Trophoblast cell (in vitro differentiated cells and primary cell): ENCODE measurements around the gene TLR4.

Experiments used
- DNase-seq, 2 donors: peaks; one replicate each; pipeline ENCODE4 v3.0.0-alpha.2; 2016
- H2AFZ ChIP-seq: 2 replicates; pipeline ENCODE4 v1.6.1; 2013; ENCODE audit warnings: low read length, moderate library complexity, mild to moderate bottlenecking; ENCODE audit not compliant: insufficient read depth, poor library complexity
- H2AK5ac ChIP-seq: 2 replicates; pipeline ENCODE4 v1.6.1; 2013; ENCODE audit warnings: mild to moderate bottlenecking, low read length
- H2BK120ac ChIP-seq: 2 replicates; pipeline ENCODE4 v1.6.1; 2013; ENCODE audit warnings: low read length, mild to moderate bottlenecking, moderate library complexity; ENCODE audit not compliant: insufficient read depth, poor library complexity
- H2BK12ac ChIP-seq: 2 replicates; pipeline ENCODE4 v1.6.1; 2013; ENCODE audit warnings: mild to moderate bottlenecking, low read length, moderate library complexity
- H2BK5ac ChIP-seq: 2 replicates; pipeline ENCODE4 v1.6.1; 2013; ENCODE audit warnings: low read length, low read depth, moderate library complexity, mild to moderate bottlenecking; ENCODE audit not compliant: poor library complexity
- H3K14ac ChIP-seq: 2 replicates; pipeline ENCODE4 v1.6.1; 2013; ENCODE audit warnings: mild to moderate bottlenecking, low read length
- H3K18ac ChIP-seq: 2 replicates; pipeline ENCODE4 v1.6.1; 2013; ENCODE audit warnings: mild to moderate bottlenecking, low read length
- H3K23ac ChIP-seq: 2 replicates; pipeline ENCODE4 v1.6.1; 2013; ENCODE audit warnings: low read length
- H3K27ac ChIP-seq: 2 replicates; pipeline ENCODE4 v1.5.1; 2013; ENCODE audit warnings: low read depth, mild to moderate bottlenecking, inconsistent platforms, low read length, moderate library complexity
- H3K27me3 ChIP-seq: 2 replicates; pipeline ENCODE4 v1.6.1; 2013; ENCODE audit warnings: inconsistent platforms, mild to moderate bottlenecking, low read length, moderate library complexity; ENCODE audit not compliant: insufficient read depth
- H3K36me3 ChIP-seq, 2 experiments: 1 replicate in 1 of 2; 2 replicates in 1 of 2; pipeline ENCODE4 v1.6.1; 2013; ENCODE audit warnings: low read length in 2 of 2, mild to moderate bottlenecking in 2 of 2, moderate library complexity in 1 of 2; ENCODE audit not compliant: insufficient read depth in 2 of 2, control insufficient read depth in 1 of 2
- H3K4ac ChIP-seq: 2 replicates; pipeline ENCODE4 v1.6.1; 2013; ENCODE audit warnings: low read depth, mild to moderate bottlenecking, low read length, moderate library complexity
- H3K4me1 ChIP-seq, 2 experiments: 1 replicate in 1 of 2; 2 replicates in 1 of 2; pipeline ENCODE4 v1.6.1; 2013; ENCODE audit warnings: low read length in 2 of 2, mild to moderate bottlenecking in 2 of 2, moderate library complexity in 1 of 2; ENCODE audit not compliant: insufficient read depth in 2 of 2, control insufficient read depth in 1 of 2
- H3K4me2 ChIP-seq: 2 replicates; pipeline ENCODE4 v1.6.1; 2013; ENCODE audit warnings: inconsistent platforms, mild to moderate bottlenecking, low read length, moderate library complexity
- H3K4me3 ChIP-seq: 2 replicates; pipeline ENCODE4 v1.5.1; 2013; ENCODE audit warnings: mild to moderate bottlenecking, low read depth, low read length, inconsistent platforms
- H3K79me1 ChIP-seq: one replicate; pipeline ENCODE4 v1.6.1; 2013; ENCODE audit warnings: low read length
- H3K79me2 ChIP-seq: 2 replicates; pipeline ENCODE4 v1.6.1; 2013; ENCODE audit warnings: low read length, mild to moderate bottlenecking; ENCODE audit not compliant: control insufficient read depth, insufficient read depth, poor library complexity
- H3K9ac ChIP-seq: 2 replicates; pipeline ENCODE4 v1.6.1; 2013; ENCODE audit warnings: mild to moderate bottlenecking, low read length
- H3K9me3 ChIP-seq: 2 replicates; pipeline ENCODE4 v1.6.1; 2013; ENCODE audit warnings: low read depth, mild to moderate bottlenecking, control low read depth, inconsistent platforms, low read length; ENCODE audit not compliant: insufficient read depth
- H4K12ac ChIP-seq: 2 replicates; pipeline ENCODE4 v1.6.1; 2013; ENCODE audit warnings: low read depth, mild to moderate bottlenecking, low read length, moderate library complexity
- H4K8ac ChIP-seq: 2 replicates; pipeline ENCODE4 v1.6.1; 2013; ENCODE audit warnings: low read depth, mild to moderate bottlenecking, low read length, moderate library complexity
- H4K91ac ChIP-seq: one replicate; pipeline ENCODE4 v1.6.1; 2013; ENCODE audit warnings: low read depth, mild to moderate bottlenecking, low read length, moderate library complexity
- WGBS: extraction: QIAGEN DNeasy Blood & Tissue Kit; methylation state at CpG from one replicate; pipeline ENCODE4 v1.1.7; 2013; ENCODE audit warnings: missing lambda C conversion rate; ENCODE audit not compliant: insufficient read length, insufficient coverage; ENCODE audit errors: extremely low coverage; 5-methylcytosine and 5-hydroxymethylcytosine counted together

Gene TLR4

GRCh38 chr9:117720555-117720954 lies 16.4 kb downstream of the TLR4 start:
- Histone ChIP-seq H3K9me3 (no peaks in the 10 kb centered on the region), H3K36me3 (no peaks in the 10 kb centered on the region), H2AFZ (no peak overlapping the region), H3K23ac (no peak overlapping the region), H3K4me3 (no peak overlapping the region), H3K4me2 (no peak overlapping the region), H3K9ac (no peak overlapping the region), H3K4me1 (no peaks in the 10 kb centered on the region), H3K27me3 (no peaks in the 10 kb centered on the region), H2BK12ac (no peak overlapping the region), H2BK5ac (no peak overlapping the region), H3K79me1 (no peaks in the 10 kb centered on the region), H4K12ac (no peak overlapping the region), H3K14ac (no peak overlapping the region), H2AK5ac (no peak overlapping the region), H2BK120ac (no peak overlapping the region), H3K18ac (no peak overlapping the region), H3K79me2 (no peaks in the 10 kb centered on the region), H3K27ac (no peak overlapping the region), H4K91ac (no peak overlapping the region), H4K8ac (no peak overlapping the region), H3K4ac (no peak overlapping the region)
- DNase-seq = no peak
- 100% methylated on average over 1 of the region's 5 CpGs for WGBS

GRCh38 chr9:117720987-117721386 lies 16.8 kb downstream of the TLR4 start:
- no peak overlapping the region for H2BK5ac ChIP-seq
- no peak overlapping the region for H2BK12ac ChIP-seq
- no peak overlapping the region for H2BK120ac ChIP-seq
- H3K79me1 ChIP-seq = no peaks in the 10 kb centered on the region
- H3K14ac ChIP-seq = no peak overlapping the region
- no peak overlapping the region for H2AFZ ChIP-seq
- no peak overlapping the region for H4K12ac ChIP-seq
- H2AK5ac ChIP-seq = no peak overlapping the region
- no peaks in the 10 kb centered on the region for H3K9me3 ChIP-seq
- no peak overlapping the region for H3K9ac ChIP-seq
- H4K8ac ChIP-seq = no peak overlapping the region
- no peaks in the 10 kb centered on the region for H3K27me3 ChIP-seq
- H3K23ac ChIP-seq = no peak overlapping the region
- H3K4me3 ChIP-seq = no peak overlapping the region
- no peak overlapping the region for H3K18ac ChIP-seq
- no peak overlapping the region for H3K4me2 ChIP-seq
- no peak overlapping the region for H3K27ac ChIP-seq
- WGBS = no CpG with 5 or more reads among the region's 2 CpGs
- H4K91ac ChIP-seq = no peak overlapping the region
- DNase-seq = no peak
- H3K4ac ChIP-seq = no peak overlapping the region
- H3K4me1 ChIP-seq = no peaks in the 10 kb centered on the region
- no peaks in the 10 kb centered on the region for H3K36me3 ChIP-seq
- H3K79me2 ChIP-seq = no peaks in the 10 kb centered on the region

GRCh38 chr9:117722108-117722761 lies 18.0 kb downstream of the TLR4 start:
- Histone ChIP-seq H4K8ac (no peak overlapping the region), H2BK12ac (no peak overlapping the region), H3K4me2 (no peak overlapping the region), H2BK5ac (no peak overlapping the region), H3K9me3 (no peaks in the 10 kb centered on the region), H3K36me3 (no peaks in the 10 kb centered on the region), H3K4ac (no peak overlapping the region), H3K14ac (no peak overlapping the region), H3K79me1 (no peaks in the 10 kb centered on the region), H3K27ac (no peak overlapping the region), H4K91ac (no peak overlapping the region), H3K18ac (no peak overlapping the region), H2AK5ac (no peak overlapping the region), H3K9ac (no peak overlapping the region), H3K4me1 (no peaks in the 10 kb centered on the region), H3K79me2 (no peaks in the 10 kb centered on the region), H2BK120ac (no peak overlapping the region), H3K23ac (no peak overlapping the region), H3K4me3 (no peak overlapping the region), H4K12ac (no peak overlapping the region), H2AFZ (no peak overlapping the region), H3K27me3 (no peaks in the 10 kb centered on the region)
- no CpG with 5 or more reads among the region's 6 CpGs for WGBS
- no peak for DNase-seq

GRCh38 chr9:117723986-117724625 lies 19.9 kb downstream of the TLR4 start:
- no peaks in the 10 kb centered on the region for H3K79me2 ChIP-seq
- no peaks in the 10 kb centered on the region for H3K79me1 ChIP-seq
- no peak overlapping the region for H4K91ac ChIP-seq
- no peak overlapping the region for H3K23ac ChIP-seq
- no CpG with 5 or more reads among the region's 3 CpGs for WGBS
- no peak overlapping the region for H3K18ac ChIP-seq
- H3K4me2 ChIP-seq = no peak overlapping the region
- no peak overlapping the region for H4K8ac ChIP-seq
- no peak overlapping the region for H2AK5ac ChIP-seq
- H2AFZ ChIP-seq = no peak overlapping the region
- no peak overlapping the region for H3K4me3 ChIP-seq
- H2BK5ac ChIP-seq = no peak overlapping the region
- no peak overlapping the region for H2BK12ac ChIP-seq
- H4K12ac ChIP-seq = no peak overlapping the region
- H2BK120ac ChIP-seq = no peak overlapping the region
- H3K9me3 ChIP-seq = no peaks in the 10 kb centered on the region
- no peaks in the 10 kb centered on the region for H3K27me3 ChIP-seq
- H3K9ac ChIP-seq = no peak overlapping the region
- no peak overlapping the region for H3K14ac ChIP-seq
- no peak overlapping the region for H3K4ac ChIP-seq
- no peaks in the 10 kb centered on the region for H3K36me3 ChIP-seq
- H3K27ac ChIP-seq = no peak overlapping the region
- DNase-seq = no peak
- no peaks in the 10 kb centered on the region for H3K4me1 ChIP-seq
